GM18499 (cell line): Measurements from ENCODE around the gene CALHM5.

Experiments
- ATAC-seq: cut with Tn5 transposase; IDR thresholded peaks from one replicate; pipeline ENCODE4 v1.9.1; 2021; ENCODE audit warnings: moderate number of reproducible peaks; ENCODE audit not compliant: insufficient read depth, unreplicated experiment

The CALHM5 gene

GRCh38 chr6:116542426-116542825, 31.0 kb downstream of the CALHM5 start:
- ATAC-seq, result no peak

- ATAC-seq, result no peak
Observed at GRCh38 chr6:116543149-116543548, 31.7 kb downstream of the CALHM5 start.

- ATAC-seq, result no peak
Observed at GRCh38 chr6:116545651-116546050, 34.2 kb downstream of the CALHM5 start, which contains the start of gene TRAPPC3L. Gene TRAPPC3L (minus strand): TSS chr6:116545684. CDS start chr6:116545514, 170 bp downstream.

GRCh38 chr6:116547358-116547757, 35.9 kb downstream of the CALHM5 start:
- no peak for ATAC-seq

- no peak for ATAC-seq
Observed at GRCh38 chr6:116550796-116551195, 39.4 kb downstream of the CALHM5 start.

- no peak for ATAC-seq
Observed at GRCh38 chr6:116553451-116553850, 42.0 kb downstream of the CALHM5 start, which contains the start of gene CALHM4. Gene CALHM4 (plus strand): TSS chr6:116553751. CDS start chr6:116553794, 43 bp downstream.

- ATAC-seq, result no peak
Observed at GRCh38 chr6:116556065-116556464, 44.6 kb downstream of the CALHM5 start.

- no peak for ATAC-seq
Observed at GRCh38 chr6:116556814-116557415, 45.5 kb downstream of the CALHM5 start.

- no peak for ATAC-seq
Observed at GRCh38 chr6:116557893-116558292, 46.5 kb downstream of the CALHM5 start.

GRCh38 chr6:116560130-116560529, 48.7 kb downstream of the CALHM5 start:
- ATAC-seq, result no peak

GRCh38 chr6:116561377-116562018, 50.1 kb downstream of the CALHM5 start:
- ATAC-seq, result peak; percentile 58

- ATAC-seq, result no peak
Observed at GRCh38 chr6:116562019-116562403, 50.6 kb downstream of the CALHM5 start.

- ATAC-seq, result no peak
Observed at GRCh38 chr6:116562614-116563013, 51.2 kb downstream of the CALHM5 start.

- ATAC-seq, result no peak
Observed at GRCh38 chr6:116563830-116564229, 52.4 kb downstream of the CALHM5 start.

GRCh38 chr6:116564311-116564710, 52.9 kb downstream of the CALHM5 start:
- no peak for ATAC-seq

- ATAC-seq, result no peak
Observed at GRCh38 chr6:116564921-116565872, 53.8 kb downstream of the CALHM5 start.

- no peak for ATAC-seq
Observed at GRCh38 chr6:116568111-116568510, 56.7 kb downstream of the CALHM5 start.

- ATAC-seq, result no peak
Observed at GRCh38 chr6:116568821-116569755, 57.6 kb downstream of the CALHM5 start.

GRCh38 chr6:116570856-116571682, 59.6 kb downstream of the CALHM5 start, which contains the start of gene RWDD1:
Gene RWDD1 (plus strand): TSS chr6:116571504. CDS start chr6:116571583, 79 bp downstream.
- ATAC-seq, result peak; percentile 84
